ENCODE measurements around the gene SH3D19. TPM values are rescaled to one million over a fixed set of nuclear protein-coding genes. Genes with fewer than 3 reads are reported as not detected.

SH3D19 gene
- total and polyA plus RNA-seq, 4 donors = 22.1 to 69.2 (median 50.8) TPM

DNA sequence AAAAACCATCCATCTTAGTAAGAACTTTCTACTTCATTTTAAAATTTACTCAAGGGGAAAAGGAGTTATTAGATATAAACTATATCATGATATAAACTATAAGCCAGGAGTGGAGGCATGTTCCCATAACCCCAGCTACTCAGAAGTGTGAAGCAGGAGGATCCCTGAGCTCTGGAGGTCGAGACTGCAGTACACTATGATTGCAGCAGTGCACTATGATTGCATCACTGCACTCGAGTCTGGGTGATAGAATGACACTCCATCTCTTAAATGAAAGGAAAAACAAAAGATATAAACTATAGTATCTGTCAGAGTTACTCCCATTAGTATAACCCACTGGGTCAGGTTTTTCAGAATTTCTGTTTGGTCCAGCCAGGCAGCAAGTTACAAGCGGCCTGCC, 178.4 kb downstream of the SH3D19 start:
- peaks cover 16 to 36% (median 19%) of the 10 kb centered on the region in 4 donors for H3K36me3 ChIP-seq (ENCODE audit: control insufficient read depth in 4 of 4, insufficient read depth in 4 of 4, low read length in 4 of 4)
- ATAC-seq (ENCODE audit: insufficient read depth, low FRiP score) (no peak), DNase-seq (no peak)
- 64 to 67% methylated on average over 3 of the region's 3 CpGs for WGBS, 2 donors
- no peak overlapping the region for H3K27ac ChIP-seq (ENCODE audit: low read depth in 1 of 2, low read length in 1 of 2)
- peaks cover 0 to 3% (median 0%) of the 10 kb centered on the region in 5 donors for H3K4me1 ChIP-seq (ENCODE audit: control insufficient read depth in 5 of 5, insufficient read depth in 5 of 5, low read length in 5 of 5)
- H3K27me3 ChIP-seq (ENCODE audit: control insufficient read depth in 3 of 3, insufficient read depth in 3 of 3, low read length in 2 of 3) = no peaks in the 10 kb centered on the region
- no peak overlapping the region for H3K9ac ChIP-seq (ENCODE audit: insufficient read depth in 1 of 2, low read length in 2 of 2)
- no peak overlapping the region for H3K4me3 ChIP-seq
- H3K9me3 ChIP-seq (ENCODE audit: control insufficient read depth in 4 of 4, insufficient read depth in 3 of 4, low read length in 3 of 4) = no peaks in the 10 kb centered on the region
- TF ChIP-seq, protein P1, sequence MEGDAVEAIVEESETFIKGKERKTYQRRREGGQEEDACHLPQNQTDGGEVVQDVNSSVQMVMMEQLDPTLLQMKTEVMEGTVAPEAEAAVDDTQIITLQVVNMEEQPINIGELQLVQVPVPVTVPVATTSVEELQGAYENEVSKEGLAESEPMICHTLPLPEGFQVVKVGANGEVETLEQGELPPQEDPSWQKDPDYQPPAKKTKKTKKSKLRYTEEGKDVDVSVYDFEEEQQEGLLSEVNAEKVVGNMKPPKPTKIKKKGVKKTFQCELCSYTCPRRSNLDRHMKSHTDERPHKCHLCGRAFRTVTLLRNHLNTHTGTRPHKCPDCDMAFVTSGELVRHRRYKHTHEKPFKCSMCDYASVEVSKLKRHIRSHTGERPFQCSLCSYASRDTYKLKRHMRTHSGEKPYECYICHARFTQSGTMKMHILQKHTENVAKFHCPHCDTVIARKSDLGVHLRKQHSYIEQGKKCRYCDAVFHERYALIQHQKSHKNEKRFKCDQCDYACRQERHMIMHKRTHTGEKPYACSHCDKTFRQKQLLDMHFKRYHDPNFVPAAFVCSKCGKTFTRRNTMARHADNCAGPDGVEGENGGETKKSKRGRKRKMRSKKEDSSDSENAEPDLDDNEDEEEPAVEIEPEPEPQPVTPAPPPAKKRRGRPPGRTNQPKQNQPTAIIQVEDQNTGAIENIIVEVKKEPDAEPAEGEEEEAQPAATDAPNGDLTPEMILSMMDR (IDR thresholded peaks at IDR 0.05; ENCODE audit: control extremely low read depth, extremely low read depth) = no peak

DNA sequence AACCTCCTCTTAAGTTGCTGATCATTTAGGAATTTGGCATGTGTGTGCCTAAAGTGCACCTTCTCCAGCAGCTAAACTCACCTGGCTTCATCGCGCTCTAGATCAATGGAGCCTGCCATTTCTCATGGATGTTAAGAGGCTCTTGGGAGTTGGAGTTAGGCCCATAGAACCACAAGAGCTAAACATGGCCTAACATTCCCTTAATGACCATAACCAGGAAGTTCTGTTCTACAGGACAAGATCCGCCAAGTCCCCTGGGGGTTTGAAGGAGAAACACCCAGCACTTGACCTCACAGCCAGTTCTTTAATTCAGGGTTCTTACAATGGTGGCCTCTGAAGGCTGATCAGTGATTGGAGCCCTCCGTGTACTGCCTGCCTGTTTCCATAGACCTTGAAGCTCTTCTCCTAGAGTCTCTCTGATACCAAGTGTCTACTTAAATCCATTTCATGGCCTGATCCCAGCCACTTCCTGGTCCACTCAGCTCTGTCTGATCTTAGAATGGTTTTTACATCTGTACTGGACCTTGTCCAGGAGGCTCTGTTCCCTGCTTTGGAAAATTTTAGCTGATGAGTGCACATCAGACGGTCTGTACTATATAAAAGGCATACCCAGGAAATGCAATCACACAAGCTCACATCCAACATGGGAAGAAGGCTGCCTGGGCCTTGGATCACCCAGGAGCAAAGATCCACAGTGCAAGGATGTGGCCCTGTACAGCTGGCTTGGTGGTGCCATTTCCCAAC, 180.9 kb downstream of the SH3D19 start:
- 69 to 86% methylated on average over 5 of the region's 5 CpGs for WGBS, 2 donors
- TF ChIP-seq, protein P1 (IDR thresholded peaks at IDR 0.05; ENCODE audit: control extremely low read depth, extremely low read depth) = no peak
- Histone ChIP-seq H3K9ac (ENCODE audit: insufficient read depth in 1 of 2, low read length in 2 of 2) (no peak overlapping the region), H3K36me3 (ENCODE audit: control insufficient read depth in 4 of 4, insufficient read depth in 4 of 4, low read length in 4 of 4) (peaks cover 18 to 42% (median 25%) of the 10 kb centered on the region in 4 donors), H3K4me3 (no peak overlapping the region), H3K27me3 (ENCODE audit: control insufficient read depth in 3 of 3, insufficient read depth in 3 of 3, low read length in 2 of 3) (no peaks in the 10 kb centered on the region), H3K27ac (ENCODE audit: low read depth in 1 of 2, low read length in 1 of 2) (no peak overlapping the region), H3K9me3 (ENCODE audit: control insufficient read depth in 4 of 4, insufficient read depth in 3 of 4, low read length in 3 of 4) (no peaks in the 10 kb centered on the region), H3K4me1 (ENCODE audit: control insufficient read depth in 5 of 5, insufficient read depth in 5 of 5, low read length in 5 of 5) (no peaks in the 10 kb centered on the region)
- ATAC-seq (ENCODE audit: insufficient read depth, low FRiP score) (peak; percentile 20), DNase-seq (peak in 2 of 3 donors; percentile 20 to 39)

DNA sequence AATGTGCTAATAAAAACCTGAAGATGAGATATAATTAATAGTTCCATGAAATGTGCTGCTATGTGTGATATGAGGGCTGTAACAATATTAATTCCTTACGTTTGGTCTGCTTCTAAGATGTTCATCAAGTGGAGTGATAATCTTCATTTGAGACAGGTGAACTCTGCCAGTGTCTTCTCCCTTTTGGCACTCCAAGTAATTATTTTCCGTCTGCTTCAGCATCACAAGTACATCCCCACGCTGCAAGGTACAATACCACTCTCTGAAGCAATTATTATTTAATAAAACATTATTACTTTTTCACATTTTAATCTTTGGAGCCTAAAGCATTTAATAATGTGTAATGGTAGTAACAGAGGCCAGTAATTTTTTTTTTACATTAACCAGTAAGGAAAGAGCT, 181.6 kb downstream of the SH3D19 start:
- ATAC-seq (ENCODE audit: insufficient read depth, low FRiP score) (no peak), DNase-seq (no peak)
- no peaks in the 10 kb centered on the region for H3K9me3 ChIP-seq (ENCODE audit: control insufficient read depth in 4 of 4, insufficient read depth in 3 of 4, low read length in 3 of 4)
- no peaks in the 10 kb centered on the region for H3K4me1 ChIP-seq (ENCODE audit: control insufficient read depth in 5 of 5, insufficient read depth in 5 of 5, low read length in 5 of 5)
- no peak overlapping the region for H3K27ac ChIP-seq (ENCODE audit: low read depth in 1 of 2, low read length in 1 of 2)
- H3K4me3 ChIP-seq = no peak overlapping the region
- TF ChIP-seq, protein P1 (IDR thresholded peaks at IDR 0.05; ENCODE audit: control extremely low read depth, extremely low read depth) = no peak
- no peaks in the 10 kb centered on the region for H3K27me3 ChIP-seq (ENCODE audit: control insufficient read depth in 3 of 3, insufficient read depth in 3 of 3, low read length in 2 of 3)
- H3K36me3 ChIP-seq (ENCODE audit: control insufficient read depth in 4 of 4, insufficient read depth in 4 of 4, low read length in 4 of 4) = peaks cover 20 to 39% (median 25%) of the 10 kb centered on the region in 4 donors
- no peak overlapping the region for H3K9ac ChIP-seq (ENCODE audit: insufficient read depth in 1 of 2, low read length in 2 of 2)
- 96 to 99% methylated on average over 3 of the region's 3 CpGs for WGBS, 2 donors

All from lung (tissue), 12 donors.